Peyer's patch (tissue), 4 donors: ENCODE measurements around the gene NELL1. TPM values are rescaled to one million over a fixed set of nuclear protein-coding genes. Genes with fewer than 3 reads are reported as not detected.

Source experiments
- DNase-seq, 3 donors: peaks; one replicate each; pipeline ENCODE4 v3.0.0-alpha.2; 2017 to 2019
- H3K27ac ChIP-seq, 4 donors: fragments of 200-600 bp; sonication (generic); one replicate each; pipeline ENCODE4 v1.5.1; 2016 to 2019
- H3K27me3 ChIP-seq, 2 donors: fragments of 200-600 bp; sonication (generic); one replicate each; pipeline ENCODE4 v1.5.1; 2019
- H3K36me3 ChIP-seq, 3 donors: fragments of 200-600 bp; sonication (generic); one replicate each; pipeline ENCODE4 v1.5.1; 2016 to 2019
- H3K4me1 ChIP-seq, 4 donors: fragments of 200-600 bp; sonication (generic); one replicate each; pipeline ENCODE4 v1.5.1; 2016 to 2019
- H3K4me3 ChIP-seq, 4 donors: fragments of 200-600 bp; sonication (generic); 1 replicate in 3 of 4; 2 replicates in 1 of 4; pipeline ENCODE4 v1.5.1; 2016 to 2019; ENCODE audit warnings: mild to moderate bottlenecking in 1 of 4
- H3K9me3 ChIP-seq, 4 donors: fragments of 200-600 bp; sonication (generic); one replicate each; pipeline ENCODE4 v1.5.1; 2016 to 2019; ENCODE audit warnings: mild to moderate bottlenecking in 1 of 4
- POLR2A ChIP-seq, 2 donors: fragments of 450-650 bp; IDR thresholded peaks; one replicate each; pipeline ENCODE4 v1.5.1; 2017; ENCODE audit warnings: antibody characterized with exemption in 2 of 2, mild to moderate bottlenecking in 2 of 2, moderate library complexity in 2 of 2
- total RNA-seq, 4 donors: library from RNA; depleted of rRNA; stranded (reverse); fragments of >200 nt; gene quantifications; one replicate each; pipeline ENCODE4 v1.1.0, GENCODE V29; 2016
- TF ChIP-seq, protein P1 (sequence below), 6 experiments: fragments of 450-650 bp in 4 of 6; fragments of 200-600 bp in 2 of 6; sonication (generic) in 1 of 6; IDR thresholded peaks; one replicate each; pipeline ENCODE4 v1.5.1; 2017 to 2019; ENCODE audit warnings: antibody characterized with exemption in 6 of 6, mild to moderate bottlenecking in 3 of 6, moderate library complexity in 1 of 6

Gene NELL1
- total RNA-seq, 4 donors from 2014 or later, result not detected

DNA sequence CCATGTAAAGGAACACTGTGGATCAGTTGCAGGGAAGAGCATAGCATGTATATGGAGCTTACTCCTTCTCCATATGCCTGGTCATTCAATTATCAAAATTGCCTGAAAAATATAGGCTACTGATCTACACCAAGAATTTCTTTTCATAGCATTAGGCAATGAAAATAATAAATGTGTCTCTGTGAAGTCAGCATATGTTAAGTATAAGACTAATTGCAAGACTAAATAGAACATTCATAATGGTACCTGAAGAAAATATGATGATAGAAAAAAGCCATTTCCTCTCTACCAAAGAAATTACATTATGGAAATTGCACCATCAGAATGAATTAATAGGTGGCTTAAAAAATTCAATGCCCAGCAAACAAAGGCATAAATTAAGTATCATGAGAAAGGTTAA, 584.7 kb downstream of the NELL1 start:
- Histone ChIP-seq H3K36me3 (no peaks in the 10 kb centered on the region), H3K27ac (no peak overlapping the region), H3K4me3 (no peak overlapping the region), H3K4me1 (no peaks in the 10 kb centered on the region), H3K9me3 (no peaks in the 10 kb centered on the region), H3K27me3 (no peaks in the 10 kb centered on the region)
- no peak for DNase-seq
- no peak for TF ChIP-seq POLR2A (IDR thresholded peaks at IDR 0.05)
- TF ChIP-seq, protein P1, sequence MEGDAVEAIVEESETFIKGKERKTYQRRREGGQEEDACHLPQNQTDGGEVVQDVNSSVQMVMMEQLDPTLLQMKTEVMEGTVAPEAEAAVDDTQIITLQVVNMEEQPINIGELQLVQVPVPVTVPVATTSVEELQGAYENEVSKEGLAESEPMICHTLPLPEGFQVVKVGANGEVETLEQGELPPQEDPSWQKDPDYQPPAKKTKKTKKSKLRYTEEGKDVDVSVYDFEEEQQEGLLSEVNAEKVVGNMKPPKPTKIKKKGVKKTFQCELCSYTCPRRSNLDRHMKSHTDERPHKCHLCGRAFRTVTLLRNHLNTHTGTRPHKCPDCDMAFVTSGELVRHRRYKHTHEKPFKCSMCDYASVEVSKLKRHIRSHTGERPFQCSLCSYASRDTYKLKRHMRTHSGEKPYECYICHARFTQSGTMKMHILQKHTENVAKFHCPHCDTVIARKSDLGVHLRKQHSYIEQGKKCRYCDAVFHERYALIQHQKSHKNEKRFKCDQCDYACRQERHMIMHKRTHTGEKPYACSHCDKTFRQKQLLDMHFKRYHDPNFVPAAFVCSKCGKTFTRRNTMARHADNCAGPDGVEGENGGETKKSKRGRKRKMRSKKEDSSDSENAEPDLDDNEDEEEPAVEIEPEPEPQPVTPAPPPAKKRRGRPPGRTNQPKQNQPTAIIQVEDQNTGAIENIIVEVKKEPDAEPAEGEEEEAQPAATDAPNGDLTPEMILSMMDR (IDR thresholded peaks at IDR 0.05), result no peak

- no peak overlapping the region for H3K27ac ChIP-seq
- H3K4me3 ChIP-seq, result no peak overlapping the region
- no peaks in the 10 kb centered on the region for H3K4me1 ChIP-seq
- DNase-seq, result no peak
- no peaks in the 10 kb centered on the region for H3K36me3 ChIP-seq
- TF ChIP-seq POLR2A (IDR thresholded peaks at IDR 0.05), result no peak
- TF ChIP-seq, protein P1 (IDR thresholded peaks at IDR 0.05), result no peak
- no peaks in the 10 kb centered on the region for H3K9me3 ChIP-seq
- H3K27me3 ChIP-seq, result no peaks in the 10 kb centered on the region
These were observed 585.4 kb downstream of the NELL1 start for GRCh38 chr11:21254790-21255189.

GRCh38 chr11:21257461-21257860, 588.1 kb downstream of the NELL1 start:
- DNase-seq, result no peak
- H3K36me3 ChIP-seq, result no peaks in the 10 kb centered on the region
- no peak overlapping the region for H3K27ac ChIP-seq
- no peaks in the 10 kb centered on the region for H3K9me3 ChIP-seq
- no peaks in the 10 kb centered on the region for H3K27me3 ChIP-seq
- TF ChIP-seq POLR2A (IDR thresholded peaks at IDR 0.05), result no peak
- TF ChIP-seq, protein P1 (IDR thresholded peaks at IDR 0.05), result no peak
- H3K4me1 ChIP-seq, result no peaks in the 10 kb centered on the region
- H3K4me3 ChIP-seq, result no peak overlapping the region

DNA sequence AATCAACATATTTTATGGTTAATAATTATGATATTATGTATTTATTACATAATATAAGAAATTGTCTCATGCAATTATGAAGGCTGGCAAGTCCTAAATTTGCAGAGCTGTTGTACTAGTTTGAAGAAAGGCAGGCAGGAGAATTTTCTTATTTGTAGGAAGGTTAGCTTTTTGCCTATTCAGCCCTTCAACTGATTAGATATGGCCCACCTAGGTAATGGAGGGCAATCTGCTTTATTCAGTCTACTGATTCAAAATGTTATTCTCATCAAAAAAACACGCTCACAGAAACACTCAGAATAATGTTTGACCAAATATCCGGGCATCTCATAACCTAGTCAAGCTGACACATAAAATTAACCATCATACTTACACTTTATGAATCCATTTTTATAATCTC, 589.0 kb downstream of the NELL1 start:
- Histone ChIP-seq H3K4me1 (no peaks in the 10 kb centered on the region), H3K27me3 (no peaks in the 10 kb centered on the region), H3K4me3 (no peak overlapping the region), H3K36me3 (no peaks in the 10 kb centered on the region), H3K9me3 (no peaks in the 10 kb centered on the region), H3K27ac (no peak overlapping the region)
- TF ChIP-seq, protein P1 (IDR thresholded peaks at IDR 0.05), result no peak
- no peak for TF ChIP-seq POLR2A (IDR thresholded peaks at IDR 0.05)
- no peak for DNase-seq

- Histone ChIP-seq H3K27me3 (no peaks in the 10 kb centered on the region), H3K4me1 (no peaks in the 10 kb centered on the region), H3K36me3 (no peaks in the 10 kb centered on the region), H3K27ac (no peak overlapping the region), H3K4me3 (no peak overlapping the region), H3K9me3 (no peaks in the 10 kb centered on the region)
- no peak for DNase-seq
- TF ChIP-seq POLR2A (IDR thresholded peaks at IDR 0.05), result no peak
- TF ChIP-seq, protein P1 (IDR thresholded peaks at IDR 0.05), result no peak
These were observed 590.7 kb downstream of the NELL1 start for GRCh38 chr11:21260101-21260500.

DNA sequence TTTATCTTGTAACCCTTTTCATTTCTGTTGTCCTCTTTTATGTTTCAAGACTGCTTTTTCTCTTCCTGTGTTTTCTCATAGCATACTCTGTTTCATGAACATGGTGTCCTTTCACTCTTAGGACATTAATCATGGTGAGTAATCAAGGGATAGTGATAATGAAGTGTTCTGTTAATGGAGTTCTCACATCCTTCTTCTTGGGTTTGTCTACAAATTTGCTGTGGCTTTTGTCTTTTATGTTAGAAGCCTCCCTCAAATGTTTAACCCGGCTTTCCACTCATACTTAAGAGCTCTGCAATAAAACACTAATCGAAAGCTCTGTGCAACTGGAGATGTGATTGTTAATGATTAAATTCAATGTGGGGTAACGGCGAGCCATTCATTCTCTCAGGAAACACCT, 593.6 kb downstream of the NELL1 start:
- no peaks in the 10 kb centered on the region for H3K9me3 ChIP-seq

More for the DNA sequence above, 593.6 kb downstream of the NELL1 start:
- TF ChIP-seq POLR2A (IDR thresholded peaks at IDR 0.05), result no peak
- TF ChIP-seq, protein P1 (IDR thresholded peaks at IDR 0.05), result no peak
- no peaks in the 10 kb centered on the region for H3K4me1 ChIP-seq
- no peaks in the 10 kb centered on the region for H3K36me3 ChIP-seq
- H3K27me3 ChIP-seq, result no peaks in the 10 kb centered on the region
- DNase-seq, result no peak
- no peak overlapping the region for H3K4me3 ChIP-seq
- no peak overlapping the region for H3K27ac ChIP-seq
